Measurements from ENCODE around the gene UBXN11. TPM values are rescaled to one million over a fixed set of nuclear protein-coding genes. Genes with fewer than 3 reads are reported as not detected.

The UBXN11 gene
- total and polyA plus RNA-seq, 3 donors from 2014 or later, result 39.7 to 65.9 (median 51.7) TPM

DNA sequence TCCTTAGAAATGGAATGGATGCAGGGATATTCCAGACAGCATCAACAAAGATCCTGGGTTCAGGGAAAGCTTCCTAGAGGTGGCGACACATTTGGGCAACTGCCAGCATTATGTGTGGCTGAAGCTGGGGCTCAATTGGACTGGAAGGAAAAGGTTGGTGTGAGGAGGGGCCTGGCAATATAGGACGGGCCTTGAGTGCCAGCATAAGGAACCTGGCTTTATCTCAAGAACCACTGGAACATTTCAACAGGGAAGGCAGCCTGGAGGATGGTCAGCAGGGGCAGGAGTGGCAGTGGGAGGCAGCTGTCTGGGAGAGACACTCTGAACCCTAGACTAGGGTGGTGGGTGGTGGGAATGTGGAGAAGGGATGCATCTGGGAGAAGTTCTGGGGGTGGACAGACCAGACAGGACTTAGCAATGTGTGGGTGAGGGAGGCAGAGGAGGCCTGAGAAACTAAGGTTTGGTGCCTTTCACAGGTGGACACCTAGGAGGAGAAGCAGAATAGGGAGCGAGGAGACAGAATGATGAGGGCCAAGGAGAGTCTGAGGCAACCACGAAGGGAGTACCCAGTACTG is 23.1 kb downstream of the UBXN11 start:
- Histone ChIP-seq H3K4me1 (peaks cover 32% of the 10 kb centered on the region), H3K4me3 (no peak overlapping the region), H3K27ac (no peak overlapping the region), H3K36me3 (ENCODE audit: low read depth, missing control alignments) (no peaks in the 10 kb centered on the region), H3K27me3 (no peaks in the 10 kb centered on the region), H3K9me3 (no peaks in the 10 kb centered on the region)
- intact Hi-C loops (cut with DNase I; ENCODE audit: low total_unique reads), result no loop called here
- no peak for TF ChIP-seq POLR2A (IDR thresholded peaks at IDR 0.05)
- TF ChIP-seq, protein P1, sequence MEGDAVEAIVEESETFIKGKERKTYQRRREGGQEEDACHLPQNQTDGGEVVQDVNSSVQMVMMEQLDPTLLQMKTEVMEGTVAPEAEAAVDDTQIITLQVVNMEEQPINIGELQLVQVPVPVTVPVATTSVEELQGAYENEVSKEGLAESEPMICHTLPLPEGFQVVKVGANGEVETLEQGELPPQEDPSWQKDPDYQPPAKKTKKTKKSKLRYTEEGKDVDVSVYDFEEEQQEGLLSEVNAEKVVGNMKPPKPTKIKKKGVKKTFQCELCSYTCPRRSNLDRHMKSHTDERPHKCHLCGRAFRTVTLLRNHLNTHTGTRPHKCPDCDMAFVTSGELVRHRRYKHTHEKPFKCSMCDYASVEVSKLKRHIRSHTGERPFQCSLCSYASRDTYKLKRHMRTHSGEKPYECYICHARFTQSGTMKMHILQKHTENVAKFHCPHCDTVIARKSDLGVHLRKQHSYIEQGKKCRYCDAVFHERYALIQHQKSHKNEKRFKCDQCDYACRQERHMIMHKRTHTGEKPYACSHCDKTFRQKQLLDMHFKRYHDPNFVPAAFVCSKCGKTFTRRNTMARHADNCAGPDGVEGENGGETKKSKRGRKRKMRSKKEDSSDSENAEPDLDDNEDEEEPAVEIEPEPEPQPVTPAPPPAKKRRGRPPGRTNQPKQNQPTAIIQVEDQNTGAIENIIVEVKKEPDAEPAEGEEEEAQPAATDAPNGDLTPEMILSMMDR (IDR thresholded peaks at IDR 0.05), result no peak
- 76 to 77% methylated on average over 4 of the region's 4 CpGs for WGBS, 2 donors
- DNase-seq, result no peak

GRCh38 chr1:26282401-26282918 is 24.0 kb downstream of the UBXN11 start:
- Histone ChIP-seq H3K9me3 (no peaks in the 10 kb centered on the region), H3K27me3 (no peaks in the 10 kb centered on the region), H3K36me3 (ENCODE audit: low read depth, missing control alignments) (no peaks in the 10 kb centered on the region), H3K4me1 (peaks cover 32% of the 10 kb centered on the region), H3K4me3 (no peak overlapping the region), H3K27ac (peak overlapping the region; percentile 44 to 50)
- WGBS, 2 donors, result 64 to 82% methylated on average over 13 to 22 of the region's 22 CpGs
- DNase-seq, result no peak
- TF ChIP-seq, protein P1 (IDR thresholded peaks at IDR 0.05), result no peak
- TF ChIP-seq POLR2A (IDR thresholded peaks at IDR 0.05), result no peak
- intact Hi-C loops (cut with DNase I; ENCODE audit: low total_unique reads), result no loop called here

GRCh38 chr1:26281971-26282370 is 24.5 kb downstream of the UBXN11 start:
- Histone ChIP-seq H3K27me3 (no peaks in the 10 kb centered on the region), H3K4me3 (no peak overlapping the region), H3K4me1 (peaks cover 32% of the 10 kb centered on the region), H3K36me3 (ENCODE audit: low read depth, missing control alignments) (no peaks in the 10 kb centered on the region), H3K27ac (peak overlapping the region; percentile 44 to 50), H3K9me3 (no peaks in the 10 kb centered on the region)
- TF ChIP-seq, protein P1 (IDR thresholded peaks at IDR 0.05), result no peak
- no peak for TF ChIP-seq POLR2A (IDR thresholded peaks at IDR 0.05)
- intact Hi-C loops (cut with DNase I; ENCODE audit: low total_unique reads), result no loop called here
- WGBS, 2 donors, result 45% methylated on average over 15 of the region's 15 CpGs; no CpG with 5 or more reads in 1 of the 2 donors
- peak; percentile 52 for DNase-seq

GRCh38 chr1:26281091-26281958 is 25.1 kb downstream of the UBXN11 start:
- Histone ChIP-seq H3K4me3 (no peak overlapping the region), H3K4me1 (peaks cover 36% of the 10 kb centered on the region), H3K27me3 (no peaks in the 10 kb centered on the region), H3K9me3 (no peaks in the 10 kb centered on the region), H3K36me3 (ENCODE audit: low read depth, missing control alignments) (no peaks in the 10 kb centered on the region), H3K27ac (peak overlapping the region in 1 of 2 donors; percentile 87)
- DNase-seq, result no peak
- 90 to 93% methylated on average over 4 to 5 of the region's 5 CpGs for WGBS, 2 donors
- intact Hi-C loops (cut with DNase I; ENCODE audit: low total_unique reads), result no loop called here
- TF ChIP-seq POLR2A (IDR thresholded peaks at IDR 0.05), result no peak
- TF ChIP-seq, protein P1 (IDR thresholded peaks at IDR 0.05), result no peak
